GM23338 (cell line): ENCODE measurements around the gene GAREM1. TPM values are rescaled to one million over a fixed set of nuclear protein-coding genes. Genes with fewer than 3 reads are reported as not detected.
"Not testable (repeated sequence)": the region's sequence is repeated elsewhere in the genome, so short reads cannot be mapped to it uniquely, and the experiment has no call there.

ENCODE experiments used
- ATAC-seq: fragments of 200-7000 bp; cut with Tn5 transposase; 3 replicates; pipeline ENCODE4 v1.9.1; 2020
- DNase-seq: peaks from one replicate; pipeline ENCODE4 v3.0.0-alpha.2; 2015; ENCODE audit warnings: low spot score
- H2AFZ ChIP-seq: fragments of 200-600 bp; sonication (generic); 2 replicates; pipeline ENCODE4 v1.8.0; 2016; ENCODE audit warnings: antibody characterized with exemption, mild to moderate bottlenecking, moderate library complexity
- H3F3A ChIP-seq: fragments of 200-600 bp; sonication (generic); replicated peaks from 2 replicates; pipeline ENCODE4 v1.8.0; 2017; ENCODE audit warnings: antibody characterized with exemption, mixed run types, low read depth
- H3K27ac ChIP-seq: fragments of 200-600 bp; sonication (generic); 2 replicates; pipeline ENCODE4 v1.6.1; 2016; ENCODE audit warnings: low read depth
- H3K27me3 ChIP-seq: fragments of 200-600 bp; sonication (generic); 2 replicates; pipeline ENCODE4 v1.8.0; 2016; ENCODE audit warnings: mild to moderate bottlenecking, mixed run types, moderate library complexity; ENCODE audit not compliant: insufficient read depth
- H3K36me3 ChIP-seq: fragments of 200-600 bp; sonication (generic); 2 replicates; pipeline ENCODE4 v1.8.0; 2016; ENCODE audit warnings: mild to moderate bottlenecking; ENCODE audit not compliant: insufficient read depth
- H3K4me1 ChIP-seq: fragments of 200-600 bp; sonication (generic); 2 replicates; pipeline ENCODE4 v1.8.0; 2016; ENCODE audit warnings: mild to moderate bottlenecking, moderate library complexity; ENCODE audit not compliant: insufficient read depth
- H3K4me2 ChIP-seq: fragments of 200-600 bp; sonication (generic); 2 replicates; pipeline ENCODE4 v1.7.1; 2017; ENCODE audit warnings: mixed run types
- H3K4me3 ChIP-seq: fragments of 200-600 bp; sonication (generic); 2 replicates; pipeline ENCODE4 v1.6.1; 2016; ENCODE audit warnings: mixed run types
- H3K79me2 ChIP-seq: fragments of 200-600 bp; sonication (generic); replicated peaks from 2 replicates; pipeline ENCODE4 v1.8.0; 2017; ENCODE audit warnings: mild to moderate bottlenecking; ENCODE audit not compliant: insufficient read depth
- H3K9me2 ChIP-seq: fragments of 200-600 bp; sonication (generic); 2 replicates; pipeline ENCODE4 v1.8.0; 2017; ENCODE audit not compliant: insufficient read depth
- H4K20me1 ChIP-seq: fragments of 200-600 bp; sonication (generic); replicated peaks from 2 replicates; pipeline ENCODE4 v1.8.0; 2017; ENCODE audit warnings: mild to moderate bottlenecking; ENCODE audit not compliant: insufficient read depth
- H3K27ac Mint-ChIP-seq: 2 replicates; pipeline ENCODE4 v1.8.0; 2020; ENCODE audit warnings: inconsistent platforms, mild to moderate bottlenecking, moderate library complexity, mixed read lengths
- H3K27me3 Mint-ChIP-seq: 3 replicates; pipeline ENCODE4 v1.8.0; 2022; ENCODE audit warnings: low read depth, mild to moderate bottlenecking, moderate library complexity, mixed read lengths, inconsistent platforms; ENCODE audit not compliant: insufficient read depth, poor library complexity
- H3K36me3 Mint-ChIP-seq: 3 replicates; pipeline ENCODE4 v1.8.0; 2021; ENCODE audit warnings: low read depth, mild to moderate bottlenecking, inconsistent platforms, moderate library complexity, mixed read lengths
- H3K4me1 Mint-ChIP-seq: 3 replicates; pipeline ENCODE4 v1.8.0; 2020; ENCODE audit warnings: mild to moderate bottlenecking, inconsistent platforms, mixed read lengths
- H3K4me3 Mint-ChIP-seq: 3 replicates; pipeline ENCODE4 v1.8.0; 2021; ENCODE audit warnings: moderate library complexity, mild to moderate bottlenecking, inconsistent platforms, mixed read lengths
- H3K9me3 Mint-ChIP-seq: 3 replicates; pipeline ENCODE4 v1.8.0; 2020; ENCODE audit warnings: moderate library complexity, mild to moderate bottlenecking, inconsistent platforms, mixed read lengths
- CREB1 ChIP-seq: fragments of 250-450 bp; sonication (Bioruptor Pico); IDR thresholded peaks from 2 replicates; pipeline ENCODE4 v1.5.0; 2020; ENCODE audit warnings: low read depth, mild to moderate bottlenecking, moderate library complexity
- EZH2 ChIP-seq: fragments of 200-600 bp; sonication (generic); IDR thresholded peaks from one replicate; pipeline ENCODE4 v1.8.0; 2017; ENCODE audit warnings: antibody characterized with exemption, mild to moderate bottlenecking, low read depth; ENCODE audit not compliant: unreplicated experiment
- EZH2phosphoT487 ChIP-seq: fragments of 200-600 bp; sonication (generic); IDR thresholded peaks from one replicate; pipeline ENCODE4 v1.8.1; 2018; ENCODE audit warnings: antibody characterized with exemption; ENCODE audit not compliant: unreplicated experiment
- JUNB ChIP-seq: IDR thresholded peaks from one replicate; pipeline ENCODE4 v1.6.1; 2016; ENCODE audit warnings: antibody characterized with exemption; ENCODE audit not compliant: unreplicated experiment
- NANOG ChIP-seq: IDR thresholded peaks from 2 replicates; pipeline ENCODE4 v1.6.1; 2016; ENCODE audit warnings: antibody characterized with exemption, borderline replicate concordance
- POLR2AphosphoS5 ChIP-seq: IDR thresholded peaks from 2 replicates; pipeline ENCODE4 v1.6.1; 2016; ENCODE audit warnings: antibody characterized with exemption, low read depth
- REST ChIP-seq: IDR thresholded peaks from one replicate; pipeline ENCODE4 v1.6.1; 2018; ENCODE audit warnings: antibody characterized with exemption; ENCODE audit not compliant: unreplicated experiment
- STAT1 ChIP-seq: IDR thresholded peaks from one replicate; pipeline ENCODE4 v1.6.1; 2016; ENCODE audit warnings: antibody characterized with exemption; ENCODE audit not compliant: unreplicated experiment
- ZNF114 ChIP-seq: fragments of 250-450 bp; sonication (Bioruptor Pico); IDR thresholded peaks from 2 replicates; pipeline ENCODE4 v1.5.0; 2020; ENCODE audit warnings: mild to moderate bottlenecking, moderate library complexity
- ZNF331 ChIP-seq: fragments of 250-450 bp; sonication (Bioruptor Pico); IDR thresholded peaks from 2 replicates; pipeline ENCODE4 v1.5.0; 2020; ENCODE audit warnings: low read depth, mild to moderate bottlenecking, moderate library complexity
- polyA plus RNA-seq: library from polyadenylated mRNA; unstranded; fragments of >200 nt; fragmentation: Nextera tagmentation; extraction: Ambion mirVana; gene quantifications from 2 replicates; pipeline ENCODE4 v1.2.1, GENCODE V29; 2016
- total RNA-seq: library from RNA; depleted of rRNA; stranded (reverse); fragments of >200 nt; shearing (Covaris generic); gene quantifications from 2 replicates; pipeline ENCODE4 v1.2.3, GENCODE V29; 2014
- TF ChIP-seq, protein P1 (sequence below), 2 experiments: fragments of 200-600 bp in 1 of 2; sonication (generic) in 1 of 2; conservative IDR thresholded peaks; 2 replicates each; pipeline versions ENCODE4 v1.5.1 to v1.6.1; 2016 to 2017; ENCODE audit warnings: antibody characterized with exemption in 2 of 2, low read depth in 2 of 2, mild to moderate bottlenecking in 2 of 2, moderate library complexity in 1 of 2

Gene GAREM1
- total and polyA plus RNA-seq, 2 experiments from 2014 or later: 2.7 to 6.0 TPM

GRCh38 chr18:32502014-32502413, 31.3 kb upstream of the GAREM1 start (continued):
- TF ChIP-seq, protein P1, sequence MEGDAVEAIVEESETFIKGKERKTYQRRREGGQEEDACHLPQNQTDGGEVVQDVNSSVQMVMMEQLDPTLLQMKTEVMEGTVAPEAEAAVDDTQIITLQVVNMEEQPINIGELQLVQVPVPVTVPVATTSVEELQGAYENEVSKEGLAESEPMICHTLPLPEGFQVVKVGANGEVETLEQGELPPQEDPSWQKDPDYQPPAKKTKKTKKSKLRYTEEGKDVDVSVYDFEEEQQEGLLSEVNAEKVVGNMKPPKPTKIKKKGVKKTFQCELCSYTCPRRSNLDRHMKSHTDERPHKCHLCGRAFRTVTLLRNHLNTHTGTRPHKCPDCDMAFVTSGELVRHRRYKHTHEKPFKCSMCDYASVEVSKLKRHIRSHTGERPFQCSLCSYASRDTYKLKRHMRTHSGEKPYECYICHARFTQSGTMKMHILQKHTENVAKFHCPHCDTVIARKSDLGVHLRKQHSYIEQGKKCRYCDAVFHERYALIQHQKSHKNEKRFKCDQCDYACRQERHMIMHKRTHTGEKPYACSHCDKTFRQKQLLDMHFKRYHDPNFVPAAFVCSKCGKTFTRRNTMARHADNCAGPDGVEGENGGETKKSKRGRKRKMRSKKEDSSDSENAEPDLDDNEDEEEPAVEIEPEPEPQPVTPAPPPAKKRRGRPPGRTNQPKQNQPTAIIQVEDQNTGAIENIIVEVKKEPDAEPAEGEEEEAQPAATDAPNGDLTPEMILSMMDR (conservative IDR thresholded peaks at IDR 0.05; ENCODE audit: low read depth in 2 of 2): no peak
- TF ChIP-seq CREB1 (CRISPR knock-in tag): no peak

DNA sequence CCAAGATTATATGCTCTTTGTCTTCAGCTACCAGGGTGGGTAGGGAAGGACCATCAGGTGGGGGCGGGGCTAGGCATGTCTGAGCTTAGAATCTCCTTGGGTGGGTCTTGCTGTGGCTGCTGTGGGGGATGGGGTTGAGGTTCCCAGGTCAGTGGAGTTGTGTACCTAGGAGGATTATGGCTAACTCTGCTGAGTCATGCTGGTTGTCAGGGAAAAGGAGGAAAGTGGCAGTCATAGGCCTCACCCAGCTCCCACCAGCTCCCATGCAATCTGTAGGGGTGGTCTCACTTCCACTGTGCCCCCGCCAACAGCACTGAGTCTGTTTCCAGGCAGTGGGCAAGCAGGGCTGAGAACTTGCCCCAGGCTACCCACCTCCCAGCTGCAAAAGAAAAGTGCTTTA, 30.6 kb upstream of the GAREM1 start:
- H3K36me3 Mint-ChIP-seq, H3K79me2 ChIP-seq, H3K27me3 ChIP-seq, H3K4me3 ChIP-seq, H3K36me3 ChIP-seq, H3K4me1 Mint-ChIP-seq, H3K9me2 ChIP-seq, H3F3A ChIP-seq, H3K27ac ChIP-seq, H3K4me2 ChIP-seq, H3K4me1 ChIP-seq, H3K4me3 Mint-ChIP-seq, H3K27me3 Mint-ChIP-seq, ATAC-seq, DNase-seq, H4K20me1 ChIP-seq: not testable (repeated sequence)
- Mint-ChIP-seq H3K9me3 (peaks cover 13% of the 10 kb centered on the region), H3K27ac (peak overlapping the region; percentile 83; the same call in 1 of the 2 replicates)
- peak overlapping the region; percentile 18; the same call in 1 of the 2 replicates for H2AFZ ChIP-seq

DNA sequence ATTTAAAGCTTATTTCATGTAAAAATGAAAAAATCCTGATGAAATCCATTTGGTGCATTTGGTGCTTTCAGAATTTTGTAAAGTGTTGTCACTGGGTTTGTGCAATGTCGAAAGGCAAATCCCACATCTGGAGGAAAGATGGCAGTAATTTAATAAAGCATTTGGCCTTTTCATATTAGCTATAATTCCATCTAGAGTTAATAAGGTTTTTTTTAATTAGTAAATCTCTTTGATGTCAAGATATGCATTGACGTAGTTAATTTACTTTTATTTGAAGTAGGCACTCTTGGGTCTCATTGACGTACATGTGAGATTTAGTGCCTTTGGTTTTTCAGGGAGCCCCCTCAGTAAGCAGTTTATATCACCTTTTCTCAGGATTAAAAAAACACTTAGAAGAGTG, 12.3 kb upstream of the GAREM1 start:
- no peaks in the 10 kb centered on the region for H3K9me2 ChIP-seq
- no peak overlapping the region for H3K4me3 Mint-ChIP-seq
- no peaks in the 10 kb centered on the region for H3K79me2 ChIP-seq
- H3F3A ChIP-seq: no peaks in the 10 kb centered on the region
- H3K27ac ChIP-seq: no peak overlapping the region
- no peaks in the 10 kb centered on the region for H3K27me3 ChIP-seq
- no peak overlapping the region for H3K4me2 ChIP-seq
- H3K27ac Mint-ChIP-seq: no peak overlapping the region
- no peaks in the 10 kb centered on the region for H3K27me3 Mint-ChIP-seq
- H3K9me3 Mint-ChIP-seq: no peaks in the 10 kb centered on the region
- H4K20me1 ChIP-seq: no peaks in the 10 kb centered on the region
- no peak overlapping the region for H2AFZ ChIP-seq
- no peaks in the 10 kb centered on the region for H3K36me3 Mint-ChIP-seq
- H3K4me1 Mint-ChIP-seq: peaks cover 10% of the 10 kb centered on the region; the same call in 2 of the 3 replicates
- no peaks in the 10 kb centered on the region; the same call in 1 of the 2 replicates for H3K4me1 ChIP-seq
- ATAC-seq: no peak
- H3K4me3 ChIP-seq: no peak overlapping the region
- no peak for DNase-seq
- H3K36me3 ChIP-seq: no peaks in the 10 kb centered on the region
- no peak for TF ChIP-seq ZNF114 (CRISPR knock-in tag)
- TF ChIP-seq NANOG: no peak
- no peak for TF ChIP-seq JUNB
- TF ChIP-seq POLR2AphosphoS5: no peak
- TF ChIP-seq ZNF331 (CRISPR knock-in tag): no peak
- TF ChIP-seq EZH2: no peak
- TF ChIP-seq STAT1: no peak
- TF ChIP-seq REST: no peak
- TF ChIP-seq EZH2phosphoT487: no peak
- TF ChIP-seq, protein P1 (conservative IDR thresholded peaks at IDR 0.05; ENCODE audit: low read depth in 2 of 2): no peak
